CD4-positive, alpha-beta T cell (primary cell): Measurements from ENCODE around the gene HECW1. TPM values are rescaled to one million over a fixed set of nuclear protein-coding genes. Genes with fewer than 3 reads are reported as not detected.

Experiments
- ATAC-seq: fragments of 200-7000 bp; cut with Tn5 transposase; one replicate; pipeline ENCODE4 v1.10.0; 2022; ENCODE audit warnings: mild to moderate bottlenecking; ENCODE audit not compliant: poor library complexity
- CTCF ChIA-PET: fragments of 350-600 bp; sonication (Branson Sonifier 250); formaldehyde crosslinking; loops from one replicate; lab custom pipeline; 2021; ENCODE audit warnings: antibody characterized with exemption, inconsistent platforms; lab: Charles Lee
- POLR2A ChIA-PET: fragments of 350-600 bp; sonication (Branson Sonifier 250); formaldehyde crosslinking; loops from one replicate; lab custom pipeline; 2021; ENCODE audit warnings: antibody characterized with exemption, inconsistent platforms; lab: Charles Lee
- DNase-seq, 14 experiments: peaks; one replicate each; pipeline ENCODE4 v3.0.0-alpha.2; 2013 to 2020; ENCODE audit warnings: mixed read lengths in 2 of 14
- H3K27ac ChIP-seq, 2 donors: one replicate each; pipeline versions ENCODE4 v1.5.1 to v1.7.0; 2013; ENCODE audit warnings: low read length in 2 of 2, low read depth in 1 of 2, mild to moderate bottlenecking in 1 of 2
- H3K27me3 ChIP-seq, 2 experiments: 1 replicate in 1 of 2; 2 replicates in 1 of 2; pipeline versions ENCODE4 v1.6.1 to v1.7.0; 2013; ENCODE audit warnings: low read length in 2 of 2, control low read depth in 1 of 2, mild to moderate bottlenecking in 1 of 2, moderate library complexity in 1 of 2; ENCODE audit not compliant: insufficient read depth in 2 of 2, control insufficient read depth in 1 of 2
- H3K36me3 ChIP-seq: one replicate; pipeline ENCODE4 v1.6.1; 2013; ENCODE audit warnings: low read length, control low read depth; ENCODE audit not compliant: insufficient read depth
- H3K4me1 ChIP-seq: one replicate; pipeline ENCODE4 v1.6.1; 2013; ENCODE audit warnings: low read length, control low read depth; ENCODE audit not compliant: insufficient read depth
- H3K4me3 ChIP-seq: one replicate; pipeline ENCODE4 v1.5.1; 2013; ENCODE audit warnings: mild to moderate bottlenecking, low read length, moderate library complexity
- H3K9me3 ChIP-seq, 2 experiments: 1 replicate in 1 of 2; 2 replicates in 1 of 2; pipeline versions ENCODE4 v1.6.1 to v1.7.0; 2013; ENCODE audit warnings: low read length in 2 of 2, mild to moderate bottlenecking in 2 of 2, control low read depth in 1 of 2, moderate library complexity in 1 of 2; ENCODE audit not compliant: control insufficient read depth in 1 of 2, insufficient read depth in 1 of 2
- H3K27ac Mint-ChIP-seq: one replicate; pipeline ENCODE4 v1.8.0; 2020; ENCODE audit warnings: mixed read lengths
- H3K27me3 Mint-ChIP-seq: one replicate; pipeline ENCODE4 v1.8.0; 2021; ENCODE audit warnings: mixed read lengths
- H3K36me3 Mint-ChIP-seq: one replicate; pipeline ENCODE4 v1.8.0; 2021; ENCODE audit warnings: low read depth, mixed read lengths
- H3K4me1 Mint-ChIP-seq: one replicate; pipeline ENCODE4 v1.8.0; 2021; ENCODE audit warnings: low read depth, mixed read lengths
- H3K4me3 Mint-ChIP-seq: one replicate; pipeline ENCODE4 v1.8.0; 2020; ENCODE audit warnings: mild to moderate bottlenecking, mixed read lengths
- H3K9me3 Mint-ChIP-seq: one replicate; pipeline ENCODE4 v1.8.0; 2020; ENCODE audit warnings: mixed read lengths
- CTCF ChIP-seq: fragments of 200-600 bp; IDR thresholded peaks from one replicate; pipeline ENCODE4 v1.8.0; 2022; ENCODE audit warnings: antibody characterized with exemption, mild to moderate bottlenecking
- intact Hi-C, 2 experiments: fragments of 100-400 bp; cut with DNase I in 1 of 2; cut with micrococcal nuclease in 1 of 2; formaldehyde crosslinking; loops; one replicate each; pipeline versions ENCODE4 v1.15.1 to v1.9.0; 2023 to 2025; cut with DNase I, micrococcal nuclease
- total RNA-seq, 174 experiments: library from RNA in 2 of 174; stranded (reverse) in 2 of 174; gene quantifications; one replicate each; pipeline ENCODE4 v1.2.3 and lab custom pipeline; 2021 to 2026

Gene HECW1
- total RNA-seq, 2 experiments from 2014 or later, result not detected

- Mint-ChIP-seq H3K27ac (no peak overlapping the region), H3K27me3 (peaks cover 29% of the 10 kb centered on the region), H3K9me3 (no peaks in the 10 kb centered on the region), H3K36me3 (no peaks in the 10 kb centered on the region), H3K4me1 (no peaks in the 10 kb centered on the region), H3K4me3 (no peak overlapping the region)
- Histone ChIP-seq H3K27me3 (no peaks in the 10 kb centered on the region), H3K4me1 (no peaks in the 10 kb centered on the region), H3K9me3 (peaks cover 0 to 3% of the 10 kb centered on the region in 2 experiments), H3K36me3 (no peaks in the 10 kb centered on the region), H3K27ac (no peak overlapping the region), H3K4me3 (no peak overlapping the region)
- DNase-seq (no peak), ATAC-seq (no peak)
- CTCF ChIA-PET, result no interaction called here
- no peak for TF ChIP-seq CTCF
- intact Hi-C loops, result no loop called here
- POLR2A ChIA-PET, result no interaction called here
Observed at GRCh38 chr7:43385309-43385680, 272.8 kb downstream of the HECW1 start.

GRCh38 chr7:43385856-43386255, 273.4 kb downstream of the HECW1 start:
- no peak for TF ChIP-seq CTCF
- no peaks in the 10 kb centered on the region for H3K36me3 ChIP-seq
- Mint-ChIP-seq H3K27ac (no peak overlapping the region), H3K27me3 (peaks cover 29% of the 10 kb centered on the region), H3K4me1 (no peaks in the 10 kb centered on the region), H3K36me3 (no peaks in the 10 kb centered on the region), H3K4me3 (no peak overlapping the region), H3K9me3 (no peaks in the 10 kb centered on the region)
- ChIA-PET CTCF (no interaction called here), POLR2A (no interaction called here)
- no peaks in the 10 kb centered on the region for H3K4me1 ChIP-seq
- no peak overlapping the region for H3K27ac ChIP-seq
- ATAC-seq (no peak), DNase-seq (no peak)
- intact Hi-C loops, result no loop called here
- no peak overlapping the region for H3K4me3 ChIP-seq
- H3K9me3 ChIP-seq, result peaks cover 0 to 3% of the 10 kb centered on the region in 2 experiments
- no peaks in the 10 kb centered on the region for H3K27me3 ChIP-seq

- intact Hi-C loops, result no loop called here
- no peaks in the 10 kb centered on the region for H3K4me1 ChIP-seq
- Mint-ChIP-seq H3K9me3 (no peaks in the 10 kb centered on the region), H3K27ac (no peak overlapping the region), H3K4me1 (no peaks in the 10 kb centered on the region), H3K4me3 (no peak overlapping the region), H3K27me3 (peaks cover 26% of the 10 kb centered on the region), H3K36me3 (no peaks in the 10 kb centered on the region)
- no peaks in the 10 kb centered on the region for H3K27me3 ChIP-seq
- no peak overlapping the region for H3K4me3 ChIP-seq
- ATAC-seq (no peak), DNase-seq (no peak)
- H3K27ac ChIP-seq, result no peak overlapping the region
- no peak for TF ChIP-seq CTCF
- ChIA-PET CTCF (no interaction called here), POLR2A (no interaction called here)
- H3K9me3 ChIP-seq, result peaks cover 0 to 3% of the 10 kb centered on the region in 2 experiments
- no peaks in the 10 kb centered on the region for H3K36me3 ChIP-seq
Observed at GRCh38 chr7:43387932-43388331, 275.5 kb downstream of the HECW1 start.
